ENCODE data around the gene PEPD. TPM values are rescaled to one million over a fixed set of nuclear protein-coding genes. Genes with fewer than 3 reads are reported as not detected.

The PEPD gene
- total and polyA plus RNA-seq, 10 of the 15 experiments (the other 5 are each of a cell fraction or from before 2014, with no cell fraction given) = 1.4 to 52.0 (median 20.2) TPM

DNA sequence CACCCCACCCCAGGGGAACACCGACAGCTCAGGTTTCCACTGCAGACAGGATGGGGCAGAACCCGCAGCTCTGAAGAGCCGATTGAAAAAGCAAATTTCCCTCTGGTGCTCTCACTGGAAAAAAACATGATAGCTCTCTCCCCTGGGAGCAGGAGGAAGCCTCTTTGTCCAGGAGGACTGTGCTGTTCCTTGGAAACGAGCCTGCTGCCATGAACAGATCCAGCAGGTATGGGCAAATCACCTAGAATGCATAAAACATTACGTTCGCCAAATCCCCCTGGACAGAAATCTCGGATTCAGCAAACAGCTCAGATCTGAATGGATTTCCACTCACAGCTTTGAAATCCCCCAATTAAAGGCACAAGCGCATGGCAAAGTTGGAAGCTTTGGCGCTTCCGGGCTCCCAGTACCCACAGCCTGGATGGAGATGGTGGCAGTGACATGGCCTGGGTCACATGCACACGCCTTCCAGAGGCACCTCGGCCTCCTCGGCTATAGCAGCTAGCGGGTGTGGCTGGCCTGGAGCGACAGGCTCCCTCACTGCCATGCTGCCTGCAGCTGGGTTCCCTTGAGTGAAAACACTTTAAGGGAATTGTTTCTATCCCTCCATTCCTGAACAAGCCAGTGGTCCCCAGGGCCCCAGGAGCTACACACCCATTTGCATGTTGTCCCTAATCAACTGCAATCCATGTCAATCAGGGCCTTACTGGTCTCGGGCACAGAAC, 89.0 kb downstream of the PEPD start (continued):
- TF ChIP-seq, protein P1, sequence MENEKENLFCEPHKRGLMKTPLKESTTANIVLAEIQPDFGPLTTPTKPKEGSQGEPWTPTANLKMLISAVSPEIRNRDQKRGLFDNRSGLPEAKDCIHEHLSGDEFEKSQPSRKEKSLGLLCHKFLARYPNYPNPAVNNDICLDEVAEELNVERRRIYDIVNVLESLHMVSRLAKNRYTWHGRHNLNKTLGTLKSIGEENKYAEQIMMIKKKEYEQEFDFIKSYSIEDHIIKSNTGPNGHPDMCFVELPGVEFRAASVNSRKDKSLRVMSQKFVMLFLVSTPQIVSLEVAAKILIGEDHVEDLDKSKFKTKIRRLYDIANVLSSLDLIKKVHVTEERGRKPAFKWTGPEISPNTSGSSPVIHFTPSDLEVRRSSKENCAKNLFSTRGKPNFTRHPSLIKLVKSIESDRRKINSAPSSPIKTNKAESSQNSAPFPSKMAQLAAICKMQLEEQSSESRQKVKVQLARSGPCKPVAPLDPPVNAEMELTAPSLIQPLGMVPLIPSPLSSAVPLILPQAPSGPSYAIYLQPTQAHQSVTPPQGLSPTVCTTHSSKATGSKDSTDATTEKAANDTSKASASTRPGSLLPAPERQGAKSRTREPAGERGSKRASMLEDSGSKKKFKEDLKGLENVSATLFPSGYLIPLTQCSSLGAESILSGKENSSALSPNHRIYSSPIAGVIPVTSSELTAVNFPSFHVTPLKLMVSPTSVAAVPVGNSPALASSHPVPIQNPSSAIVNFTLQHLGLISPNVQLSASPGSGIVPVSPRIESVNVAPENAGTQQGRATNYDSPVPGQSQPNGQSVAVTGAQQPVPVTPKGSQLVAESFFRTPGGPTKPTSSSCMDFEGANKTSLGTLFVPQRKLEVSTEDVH (IDR thresholded peaks at IDR 0.05; ENCODE audit: low read depth, partially characterized antibody) = no peak
- TF ChIP-seq NRF1 (conservative IDR thresholded peaks at IDR 0.05; ENCODE audit: low read depth, low read length) (no peak), POLR2AphosphoS5 (IDR thresholded peaks at IDR 0.05; ENCODE audit: low read length) (no peak)

DNA sequence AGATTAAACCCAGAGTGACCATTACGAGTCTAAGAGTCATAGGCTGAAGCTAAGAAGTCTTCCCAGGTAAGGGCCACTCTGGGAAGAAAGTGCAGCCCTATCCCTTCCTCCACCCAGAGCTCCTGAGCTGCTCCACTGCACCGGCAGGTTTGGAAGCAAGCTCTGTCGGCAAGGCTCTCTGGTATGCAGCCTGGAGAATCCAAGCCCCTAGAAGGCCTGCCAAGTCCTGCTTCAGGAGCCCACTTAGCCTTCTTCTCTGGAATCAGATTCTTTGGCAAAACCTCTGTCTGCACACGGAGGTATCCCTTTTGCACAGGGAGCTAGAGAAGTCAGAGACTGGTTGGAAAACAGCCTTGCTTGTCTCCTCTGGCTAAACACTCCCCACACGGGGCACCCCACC, 89.6 kb downstream of the PEPD start:
- H3K4me2 ChIP-seq (ENCODE audit: control insufficient read depth, insufficient read depth) = no peak overlapping the region
- BruUV-seq (replicated peaks) = no TSS peak
- ChIA-PET SMC1A (ENCODE audit: uncharacterized antibody, unreplicated experiment) (interaction anchor here (1.2 kb wide), 1 partner anchor 338 kb away, joined by 4 read pairs; no protein-coding TSS in a partner anchor), CTCF (interaction anchor here (0.6 to 1.7 kb wide), 5 partner anchors 9 to 346 kb away, joined by 3 to 13 read pairs (median 3); no protein-coding TSS in a partner anchor), POLR2A (no interaction called here), RAD21 (ENCODE audit: unreplicated experiment) (interaction anchor here (1.0 to 2.1 kb wide), 2 partner anchors 338 to 339 kb away, joined by 3 to 6 read pairs; no protein-coding TSS in a partner anchor)
- no peaks in the 10 kb centered on the region for H3K27me3 ChIP-seq (replicated peaks in 1 of 2; ENCODE audit: control insufficient read depth in 2 of 2, insufficient read depth in 2 of 2, low read length in 1 of 2)
- no peaks in the 10 kb centered on the region for H3K79me2 ChIP-seq (ENCODE audit: control insufficient read depth, insufficient read depth, low read length)
- H3K9ac ChIP-seq (ENCODE audit: control insufficient read depth, insufficient read depth, low read length) = no peak overlapping the region
- H3K27ac ChIP-seq (ENCODE audit: control insufficient read depth, insufficient read depth) = no peak overlapping the region
- no peak for FAIRE-seq
- WGBS (ENCODE audit: insufficient coverage, insufficient replicate concordance, low lambda C conversion rate, missing lambda C conversion rate) = 19% methylated on average over 5 of the region's 5 CpGs
- H3K9me3 ChIP-seq (replicated peaks; ENCODE audit: control insufficient read depth, insufficient read depth, low read length) = no peaks in the 10 kb centered on the region
- no peak overlapping the region for H2AFZ ChIP-seq (ENCODE audit: control insufficient read depth, low read depth, low read length)
- DNase-seq (ENCODE audit: low read depth, low spot score) = no peak
- TF ChIP-seq, protein P2, sequence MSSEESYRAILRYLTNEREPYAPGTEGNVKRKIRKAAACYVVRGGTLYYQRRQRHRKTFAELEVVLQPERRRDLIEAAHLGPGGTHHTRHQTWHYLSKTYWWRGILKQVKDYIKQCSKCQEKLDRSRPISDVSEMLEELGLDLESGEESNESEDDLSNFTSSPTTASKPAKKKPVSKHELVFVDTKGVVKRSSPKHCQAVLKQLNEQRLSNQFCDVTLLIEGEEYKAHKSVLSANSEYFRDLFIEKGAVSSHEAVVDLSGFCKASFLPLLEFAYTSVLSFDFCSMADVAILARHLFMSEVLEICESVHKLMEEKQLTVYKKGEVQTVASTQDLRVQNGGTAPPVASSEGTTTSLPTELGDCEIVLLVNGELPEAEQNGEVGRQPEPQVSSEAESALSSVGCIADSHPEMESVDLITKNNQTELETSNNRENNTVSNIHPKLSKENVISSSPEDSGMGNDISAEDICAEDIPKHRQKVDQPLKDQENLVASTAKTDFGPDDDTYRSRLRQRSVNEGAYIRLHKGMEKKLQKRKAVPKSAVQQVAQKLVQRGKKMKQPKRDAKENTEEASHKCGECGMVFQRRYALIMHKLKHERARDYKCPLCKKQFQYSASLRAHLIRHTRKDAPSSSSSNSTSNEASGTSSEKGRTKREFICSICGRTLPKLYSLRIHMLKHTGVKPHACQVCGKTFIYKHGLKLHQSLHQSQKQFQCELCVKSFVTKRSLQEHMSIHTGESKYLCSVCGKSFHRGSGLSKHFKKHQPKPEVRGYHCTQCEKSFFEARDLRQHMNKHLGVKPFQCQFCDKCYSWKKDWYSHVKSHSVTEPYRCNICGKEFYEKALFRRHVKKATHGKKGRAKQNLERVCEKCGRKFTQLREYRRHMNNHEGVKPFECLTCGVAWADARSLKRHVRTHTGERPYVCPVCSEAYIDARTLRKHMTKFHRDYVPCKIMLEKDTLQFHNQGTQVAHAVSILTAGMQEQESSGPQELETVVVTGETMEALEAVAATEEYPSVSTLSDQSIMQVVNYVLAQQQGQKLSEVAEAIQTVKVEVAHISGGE (CRISPR knock-in tag; IDR thresholded peaks at IDR 0.05) = no peak
- TF ChIP-seq MTA3 (IDR thresholded peaks at IDR 0.05; ENCODE audit: borderline replicate concordance, low read length) (no peak), SPI1 (IDR thresholded peaks at IDR 0.05; ENCODE audit: borderline replicate concordance, insufficient read depth, low read depth, low read length) (no peak), NR2C1 (IDR thresholded peaks at IDR 0.05) (no peak), TCF3 (IDR thresholded peaks at IDR 0.05; ENCODE audit: borderline replicate concordance, insufficient read depth, low read depth, low read length) (no peak), STAT1 (conservative IDR thresholded peaks at IDR 0.05) (no peak), ETV6 (conservative IDR thresholded peaks at IDR 0.05 in 1 of 2, IDR thresholded peaks at IDR 0.05 in 1 of 2; ENCODE audit: borderline replicate concordance in 1 of 2, low read depth in 1 of 2) (no peak), GABPA (IDR thresholded peaks at IDR 0.05; ENCODE audit: low read depth) (no peak)
- H4K20me1 ChIP-seq (ENCODE audit: control insufficient read depth, insufficient read depth) = no peaks in the 10 kb centered on the region
- in situ Hi-C loops (cut with MboI) = no loop called here
- H3K4me1 ChIP-seq (ENCODE audit: control insufficient read depth, insufficient read depth, low read length) = no peaks in the 10 kb centered on the region
- ATAC-seq = no peak
- intact Hi-C loops (cut with micrococcal nuclease; ENCODE audit: unreplicated experiment) = no loop called here
- H3K4me3 ChIP-seq = no peak overlapping the region
- no peaks in the 10 kb centered on the region for H3K36me3 ChIP-seq (ENCODE audit: control insufficient read depth in 2 of 2, insufficient read depth in 2 of 2, low read length in 1 of 2)
